Measurements from ENCODE around the gene SBK2.

SBK2 gene

DNA sequence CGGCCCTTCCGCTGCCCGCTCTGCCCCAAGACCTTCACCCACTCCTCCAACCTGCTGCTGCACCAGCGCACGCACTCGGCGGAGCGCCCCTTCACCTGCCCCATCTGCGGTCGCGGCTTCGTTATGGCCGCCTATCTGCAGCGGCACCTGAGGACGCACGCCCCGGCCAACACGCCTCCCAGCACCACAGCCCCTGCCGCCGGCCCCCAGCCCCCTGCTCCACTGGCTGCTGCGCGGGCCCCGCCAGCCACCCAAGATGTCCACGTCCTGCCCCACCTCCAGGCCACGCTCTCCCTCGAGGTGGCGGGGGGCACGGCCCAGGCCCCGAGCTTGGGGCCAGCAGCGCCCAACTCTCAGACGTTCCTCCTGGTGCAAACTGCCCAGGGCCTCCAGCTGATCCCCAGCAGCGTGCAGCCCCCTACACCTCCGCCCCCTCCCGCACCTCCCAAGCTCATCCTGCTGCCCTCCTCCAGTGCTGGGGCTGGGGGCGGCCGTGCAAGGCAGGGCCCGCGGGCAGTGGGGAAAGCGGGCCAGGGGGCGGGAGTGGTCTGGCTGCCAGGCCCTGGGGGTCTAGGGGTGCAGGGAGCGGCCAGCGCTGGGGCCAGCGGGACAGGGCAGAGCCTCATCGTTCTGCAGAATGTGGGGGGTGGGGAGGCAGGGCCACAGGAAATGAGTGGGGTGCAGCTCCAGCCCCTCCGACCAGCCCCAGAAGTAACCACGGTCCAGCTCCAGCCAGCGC is 53.8 kb downstream of the SBK2 start:
- Histone ChIP-seq H2AFZ (ENCODE audit: low read depth, low read length) (no peak overlapping the region), H3K9ac (ENCODE audit: low read depth, low read length) (no peak overlapping the region), H4K20me1 (ENCODE audit: insufficient read depth, low read length) (peaks cover 19% of the 10 kb centered on the region), H3K4me2 (ENCODE audit: insufficient read depth, low read length) (peak overlapping the region; percentile 98; the same call in 1 of the 2 replicates), H3K9me3 (ENCODE audit: insufficient read depth, low read length, severe bottlenecking) (no peaks in the 10 kb centered on the region), H3K79me2 (ENCODE audit: insufficient read depth, low read length) (peaks cover 36% of the 10 kb centered on the region), H3K27me3 (ENCODE audit: insufficient read depth, low read length, poor library complexity) (no peaks in the 10 kb centered on the region), H3K36me3 (ENCODE audit: insufficient read depth, low read length) (peaks cover 23% of the 10 kb centered on the region), H3K4me3 (ENCODE audit: low read depth in 1 of 2, low read length in 2 of 2) (no peak overlapping the region), H3K27ac (ENCODE audit: low read length) (no peak overlapping the region), H3K4me1 (ENCODE audit: insufficient read depth, low read length) (peaks cover 54% of the 10 kb centered on the region)
- DNase-seq (no peak), ATAC-seq (ENCODE audit: insufficient read depth, low read depth) (no peak)
- no peak for TF ChIP-seq EZH2 (IDR thresholded peaks at IDR 0.05; ENCODE audit: borderline replicate concordance, low read depth, low read length, severe bottlenecking)
- TF ChIP-seq, protein P1, sequence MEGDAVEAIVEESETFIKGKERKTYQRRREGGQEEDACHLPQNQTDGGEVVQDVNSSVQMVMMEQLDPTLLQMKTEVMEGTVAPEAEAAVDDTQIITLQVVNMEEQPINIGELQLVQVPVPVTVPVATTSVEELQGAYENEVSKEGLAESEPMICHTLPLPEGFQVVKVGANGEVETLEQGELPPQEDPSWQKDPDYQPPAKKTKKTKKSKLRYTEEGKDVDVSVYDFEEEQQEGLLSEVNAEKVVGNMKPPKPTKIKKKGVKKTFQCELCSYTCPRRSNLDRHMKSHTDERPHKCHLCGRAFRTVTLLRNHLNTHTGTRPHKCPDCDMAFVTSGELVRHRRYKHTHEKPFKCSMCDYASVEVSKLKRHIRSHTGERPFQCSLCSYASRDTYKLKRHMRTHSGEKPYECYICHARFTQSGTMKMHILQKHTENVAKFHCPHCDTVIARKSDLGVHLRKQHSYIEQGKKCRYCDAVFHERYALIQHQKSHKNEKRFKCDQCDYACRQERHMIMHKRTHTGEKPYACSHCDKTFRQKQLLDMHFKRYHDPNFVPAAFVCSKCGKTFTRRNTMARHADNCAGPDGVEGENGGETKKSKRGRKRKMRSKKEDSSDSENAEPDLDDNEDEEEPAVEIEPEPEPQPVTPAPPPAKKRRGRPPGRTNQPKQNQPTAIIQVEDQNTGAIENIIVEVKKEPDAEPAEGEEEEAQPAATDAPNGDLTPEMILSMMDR (IDR thresholded peaks at IDR 0.05; ENCODE audit: borderline replicate concordance, extremely low read depth, low read length, poor library complexity, severe bottlenecking), result no peak

DNA sequence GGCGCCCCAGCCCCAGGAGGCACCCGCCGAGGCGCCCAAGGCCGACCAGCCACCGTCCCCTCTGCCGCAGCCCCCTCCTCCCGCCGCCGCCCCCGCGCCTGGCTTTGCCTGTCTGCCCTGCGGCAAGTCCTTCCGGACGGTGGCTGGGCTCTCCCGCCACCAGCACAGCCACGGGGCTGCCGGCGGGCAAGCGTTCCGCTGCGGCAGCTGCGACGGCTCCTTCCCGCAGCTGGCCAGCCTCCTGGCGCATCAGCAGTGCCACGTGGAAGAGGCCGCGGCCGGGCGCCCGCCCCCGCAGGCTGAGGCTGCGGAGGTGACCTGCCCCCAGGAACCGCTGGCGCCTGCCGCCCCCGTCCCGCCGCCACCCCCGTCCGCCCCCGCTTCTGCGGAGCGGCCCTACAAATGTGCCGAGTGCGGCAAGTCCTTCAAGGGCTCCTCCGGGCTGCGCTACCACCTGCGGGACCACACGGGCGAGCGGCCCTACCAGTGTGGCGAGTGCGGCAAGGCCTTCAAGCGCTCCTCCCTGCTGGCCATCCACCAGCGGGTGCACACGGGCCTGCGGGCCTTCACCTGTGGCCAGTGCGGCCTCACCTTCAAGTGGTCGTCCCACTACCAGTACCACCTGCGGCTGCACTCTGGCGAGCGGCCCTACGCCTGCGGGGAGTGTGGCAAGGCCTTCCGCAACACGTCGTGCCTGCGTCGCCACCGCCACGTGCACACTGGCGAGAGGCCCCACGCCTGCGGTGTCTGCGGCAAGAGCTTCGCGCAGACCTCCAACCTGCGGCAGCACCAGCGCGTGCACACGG is 54.6 kb downstream of the SBK2 start:
- DNase-seq (no peak), ATAC-seq (ENCODE audit: insufficient read depth, low read depth) (no peak)
- Histone ChIP-seq H3K79me2 (ENCODE audit: insufficient read depth, low read length) (peaks cover 44% of the 10 kb centered on the region), H3K27ac (ENCODE audit: low read length) (no peak overlapping the region), H3K9ac (ENCODE audit: low read depth, low read length) (no peak overlapping the region), H3K4me3 (ENCODE audit: low read depth in 1 of 2, low read length in 2 of 2) (no peak overlapping the region), H3K36me3 (ENCODE audit: insufficient read depth, low read length) (peaks cover 23% of the 10 kb centered on the region), H3K9me3 (ENCODE audit: insufficient read depth, low read length, severe bottlenecking) (no peaks in the 10 kb centered on the region), H3K27me3 (ENCODE audit: insufficient read depth, low read length, poor library complexity) (no peaks in the 10 kb centered on the region), H2AFZ (ENCODE audit: low read depth, low read length) (no peak overlapping the region), H4K20me1 (ENCODE audit: insufficient read depth, low read length) (peaks cover 19% of the 10 kb centered on the region), H3K4me1 (ENCODE audit: insufficient read depth, low read length) (peaks cover 62% of the 10 kb centered on the region), H3K4me2 (ENCODE audit: insufficient read depth, low read length) (no peak overlapping the region)
- no peak for TF ChIP-seq EZH2 (IDR thresholded peaks at IDR 0.05; ENCODE audit: borderline replicate concordance, low read depth, low read length, severe bottlenecking)
- TF ChIP-seq, protein P1 (IDR thresholded peaks at IDR 0.05; ENCODE audit: borderline replicate concordance, extremely low read depth, low read length, poor library complexity, severe bottlenecking), result no peak

DNA sequence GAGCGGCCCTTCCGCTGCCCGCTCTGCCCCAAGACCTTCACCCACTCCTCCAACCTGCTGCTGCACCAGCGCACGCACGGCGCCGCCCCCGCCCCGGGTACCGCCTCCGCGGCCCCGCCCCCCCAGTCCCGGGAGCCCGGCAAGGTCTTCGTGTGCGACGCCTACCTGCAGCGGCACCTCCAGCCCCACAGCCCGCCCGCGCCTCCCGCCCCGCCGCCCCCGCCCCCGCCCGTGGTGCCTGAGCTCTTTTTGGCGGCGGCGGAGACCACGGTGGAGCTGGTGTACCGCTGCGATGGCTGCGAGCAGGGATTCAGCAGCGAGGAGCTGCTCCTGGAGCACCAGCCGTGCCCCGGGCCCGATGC is 55.2 kb downstream of the SBK2 start:
- Histone ChIP-seq H3K9ac (ENCODE audit: low read depth, low read length) (no peak overlapping the region), H3K4me1 (ENCODE audit: insufficient read depth, low read length) (peaks cover 59% of the 10 kb centered on the region), H3K4me3 (ENCODE audit: low read depth in 1 of 2, low read length in 2 of 2) (no peak overlapping the region), H4K20me1 (ENCODE audit: insufficient read depth, low read length) (peaks cover 19% of the 10 kb centered on the region), H2AFZ (ENCODE audit: low read depth, low read length) (no peak overlapping the region), H3K9me3 (ENCODE audit: insufficient read depth, low read length, severe bottlenecking) (no peaks in the 10 kb centered on the region), H3K27me3 (ENCODE audit: insufficient read depth, low read length, poor library complexity) (no peaks in the 10 kb centered on the region), H3K36me3 (ENCODE audit: insufficient read depth, low read length) (peaks cover 23% of the 10 kb centered on the region), H3K79me2 (ENCODE audit: insufficient read depth, low read length) (peaks cover 47% of the 10 kb centered on the region), H3K4me2 (ENCODE audit: insufficient read depth, low read length) (no peak overlapping the region), H3K27ac (ENCODE audit: low read length) (no peak overlapping the region)
- DNase-seq, result no peak
- ATAC-seq (ENCODE audit: insufficient read depth, low read depth), result no peak
- TF ChIP-seq EZH2 (IDR thresholded peaks at IDR 0.05; ENCODE audit: borderline replicate concordance, low read depth, low read length, severe bottlenecking), result no peak
- TF ChIP-seq, protein P1 (IDR thresholded peaks at IDR 0.05; ENCODE audit: borderline replicate concordance, extremely low read depth, low read length, poor library complexity, severe bottlenecking), result no peak
